T47D (cell line): Measurements from ENCODE around the gene BCL2L11.

ENCODE experiments used
- DNase-seq, 2 experiments: peaks; one replicate each; pipeline versions ENCODE4 v3.0.0 to v3.0.0-alpha.2; 2011 to 2012; ENCODE audit warnings: low read depth in 1 of 2, low spot score in 1 of 2
- JUND ChIP-seq: IDR thresholded peaks from 2 replicates; pipeline ENCODE4 v1.6.1; 2012; ENCODE audit warnings: low read depth
- in situ Hi-C: cut with HindIII; loops from 2 replicates; pipeline ENCODE4 v1.10.0; 2016; ENCODE audit warnings: low sequenced_read_pairs, low pct_unique_long_range_greater_than_20kb

Gene BCL2L11

GRCh38 chr2:111157798-111158197, 37.1 kb downstream of the BCL2L11 start:
- no peak for DNase-seq
- in situ Hi-C loops, result no loop called here
- TF ChIP-seq JUND, result no peak

DNA sequence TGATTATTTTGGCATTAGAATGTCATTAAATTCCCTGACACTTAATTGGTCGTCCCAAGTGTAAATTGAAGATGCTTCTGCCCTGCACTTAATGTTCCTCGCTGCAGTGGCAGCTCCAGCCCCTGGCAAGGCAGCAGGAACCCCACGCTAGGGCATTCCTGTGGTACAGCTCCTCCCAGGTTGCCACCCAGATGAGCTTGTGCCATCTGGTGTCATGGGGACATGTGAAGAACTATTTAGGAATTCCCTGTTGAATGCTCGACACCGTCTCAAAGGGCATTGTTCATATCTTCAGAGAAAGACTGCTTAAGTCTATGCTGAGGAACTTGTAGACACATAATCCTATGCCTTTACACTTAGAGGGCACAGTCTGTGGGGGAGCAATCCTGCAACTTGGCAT, 38.9 kb downstream of the BCL2L11 start:
- no peak for TF ChIP-seq JUND
- in situ Hi-C loops, result no loop called here
- DNase-seq, result no peak

DNA sequence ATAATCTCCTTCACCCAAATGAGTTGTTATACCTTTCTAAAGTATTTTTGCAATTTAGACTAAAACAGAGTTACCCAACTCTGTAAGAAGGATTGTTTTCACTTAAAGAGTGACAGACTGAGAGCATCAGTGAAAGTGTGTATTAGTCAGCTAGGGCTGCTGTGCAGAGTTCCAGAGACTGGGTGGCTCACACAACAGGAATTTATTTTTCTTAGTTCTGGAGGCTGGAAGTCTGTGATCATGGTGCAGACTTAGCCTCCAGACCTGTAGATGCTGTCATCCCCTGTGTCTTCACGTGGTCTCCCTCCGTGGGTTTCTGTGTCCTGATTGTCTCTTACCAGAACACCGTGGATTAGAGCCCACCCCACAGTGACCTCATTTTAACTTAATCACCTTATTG, 40.0 kb downstream of the BCL2L11 start:
- no peak for TF ChIP-seq JUND
- no peak for DNase-seq
- in situ Hi-C loops, result no loop called here

DNA sequence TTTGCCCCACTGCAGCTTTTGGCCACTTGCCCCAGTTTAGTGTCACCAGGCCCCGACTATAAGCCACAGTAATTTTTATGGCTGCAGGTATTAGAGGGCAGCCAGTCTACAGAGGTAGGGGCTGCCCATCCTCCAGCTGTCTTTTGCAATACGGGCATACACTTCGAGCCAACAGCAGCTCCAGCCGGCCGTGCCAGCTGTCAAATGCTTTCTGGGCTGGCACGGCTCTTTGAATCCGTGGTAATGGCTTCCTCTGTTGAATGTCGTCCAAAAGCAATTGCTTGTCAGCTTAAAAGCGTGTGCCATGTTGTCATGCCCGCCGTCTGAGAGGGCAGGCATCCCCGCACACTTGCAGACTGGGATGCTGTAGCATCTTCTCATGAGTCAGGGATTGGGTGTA, 41.3 kb downstream of the BCL2L11 start:
- TF ChIP-seq JUND, result no peak
- in situ Hi-C loops, result no loop called here
- no peak for DNase-seq

- DNase-seq, result no peak
- no peak for TF ChIP-seq JUND
- in situ Hi-C loops, result no loop called here
Measured at GRCh38 chr2:111162718-111163331, 42.1 kb downstream of the BCL2L11 start.

GRCh38 chr2:111164078-111164477, 43.4 kb downstream of the BCL2L11 start:
- no peak for TF ChIP-seq JUND
- in situ Hi-C loops, result no loop called here
- no peak for DNase-seq

- DNase-seq, result no peak
- in situ Hi-C loops, result no loop called here
- TF ChIP-seq JUND, result no peak
Measured at GRCh38 chr2:111165084-111165483, 44.4 kb downstream of the BCL2L11 start.

- in situ Hi-C loops, result no loop called here
Measured at GRCh38 chr2:111166115-111166514, 45.4 kb downstream of the BCL2L11 start.

GRCh38 chr2:111167076-111167862, 46.6 kb downstream of the BCL2L11 start:
- TF ChIP-seq JUND, result no peak
- no peak for DNase-seq
- in situ Hi-C loops, result no loop called here

More at GRCh38 chr2:111166115-111166514, 45.4 kb downstream of the BCL2L11 start:
- no peak for DNase-seq
- TF ChIP-seq JUND, result no peak

GRCh38 chr2:111167863-111168162, 47.1 kb downstream of the BCL2L11 start:
- no peak for TF ChIP-seq JUND
- in situ Hi-C loops, result no loop called here
- no peak for DNase-seq

DNA sequence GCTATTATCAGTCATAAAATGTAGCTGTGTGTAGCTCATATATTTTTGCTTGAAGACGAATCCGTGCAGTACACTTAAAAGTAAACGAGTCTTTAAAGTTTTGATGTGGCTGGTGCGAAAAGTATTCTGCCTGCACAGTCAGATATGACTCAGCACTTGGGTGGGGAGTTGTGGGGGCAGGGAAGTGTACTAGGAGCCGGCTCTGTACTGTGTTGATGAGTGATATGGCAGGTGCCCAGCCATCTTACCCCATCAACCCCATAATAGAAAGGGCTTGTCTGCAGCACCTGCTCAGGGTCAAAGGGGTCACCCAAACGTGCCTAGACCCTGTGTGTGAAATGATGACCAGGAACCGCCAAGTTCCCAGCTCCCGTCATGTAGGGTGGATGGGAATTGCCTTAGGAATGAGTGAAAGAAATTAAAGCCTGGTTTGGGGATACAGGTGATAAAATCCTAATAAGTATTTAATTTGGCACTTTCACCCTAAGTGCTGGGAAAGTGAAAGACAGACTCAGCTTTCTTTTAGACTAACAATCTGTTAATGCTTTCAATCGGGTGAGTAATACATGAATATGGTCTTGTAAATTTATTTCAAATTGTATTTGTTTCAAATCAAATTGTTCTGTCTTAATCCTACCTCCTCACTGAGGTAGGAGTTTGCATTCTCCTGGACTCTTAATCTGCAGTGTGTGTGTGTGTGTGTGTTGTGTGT, 48.0 kb downstream of the BCL2L11 start:
- no peak for DNase-seq
- in situ Hi-C loops, result no loop called here
- TF ChIP-seq JUND, result no peak

DNA sequence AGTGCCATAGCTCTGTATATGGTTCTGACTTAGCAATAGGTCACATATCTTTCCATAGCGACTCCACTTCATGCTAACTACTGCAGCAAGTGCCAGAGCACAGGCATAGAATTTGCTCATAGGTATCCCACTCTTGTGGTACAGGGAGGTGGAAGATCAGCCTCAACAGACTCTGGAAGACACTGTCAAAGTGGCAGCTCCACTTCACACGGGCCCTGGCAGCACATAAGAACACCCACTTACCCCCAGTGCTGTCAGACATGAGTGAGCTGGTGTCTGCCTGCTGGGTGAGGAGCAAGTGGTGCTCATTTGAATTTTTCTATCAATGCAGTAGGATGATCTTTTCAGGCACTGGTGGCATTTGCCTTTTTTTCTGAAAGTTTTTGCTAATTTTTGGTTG, 48.6 kb downstream of the BCL2L11 start:
- TF ChIP-seq JUND, result no peak
- DNase-seq, result no peak
- in situ Hi-C loops, result no loop called here

DNA sequence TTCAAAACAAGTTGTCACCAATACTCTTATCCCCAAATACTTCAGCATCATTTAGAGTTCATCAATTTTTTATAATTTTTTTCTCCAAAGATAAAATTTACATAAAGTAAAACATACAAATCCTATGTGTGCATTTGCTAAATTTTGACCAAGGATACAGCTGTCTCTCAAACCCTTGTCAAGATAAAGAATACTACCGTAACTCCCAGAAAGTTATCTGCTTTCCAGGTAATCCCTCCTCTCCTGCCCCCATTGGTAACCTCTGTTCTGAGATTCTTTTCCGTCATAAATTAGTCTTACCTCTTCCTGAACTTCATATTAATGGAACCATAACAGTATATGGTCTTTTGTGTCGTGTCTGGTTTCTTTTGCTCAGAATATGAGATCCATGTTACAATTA, 49.2 kb downstream of the BCL2L11 start:
- in situ Hi-C loops, result no loop called here
- TF ChIP-seq JUND, result no peak
- no peak for DNase-seq
